Panc1 (cell line): Measurements from ENCODE around the gene PTPDC1. TPM values are rescaled to one million over a fixed set of nuclear protein-coding genes. Genes with fewer than 3 reads are reported as not detected.
A peak's percentile ranks its signal among the peaks of the same experiment; 100 is the strongest.

Experiments
- ATAC-seq: fragments of 200-7000 bp; cut with Tn5 transposase; 2 replicates; pipeline ENCODE4 v1.9.1; 2020; ENCODE audit warnings: mild to moderate bottlenecking, moderate library complexity
- BruUV-seq: library from RNA; stranded (reverse); fragments of 400-500 nt; replicated peaks from 2 replicates; lab custom pipeline; 2021; lab: Mats Ljungman, UMichigan
- CTCF ChIA-PET: fragments of 300-600 bp; sonication (Branson Sonifier 250); formaldehyde crosslinking; loops from one replicate; lab custom pipeline; 2022; ENCODE audit warnings: antibody characterized with exemption; lab: Charles Lee
- POLR2A ChIA-PET: fragments of 300-600 bp; sonication (Branson Sonifier 250); formaldehyde crosslinking; loops from one replicate; lab custom pipeline; 2022; ENCODE audit warnings: antibody characterized with exemption; lab: Charles Lee
- DNase-seq: peaks from one replicate; pipeline ENCODE4 v3.0.0-alpha.2; 2010; ENCODE audit warnings: low read depth, low spot score
- H3K27ac ChIP-seq: 2 replicates; pipeline ENCODE4 v1.5.1; 2011; ENCODE audit warnings: mild to moderate bottlenecking, low read length, inconsistent platforms
- H3K27me3 ChIP-seq: fragments of 200-500 bp; sonication (Bioruptor generic); 2 replicates; pipeline ENCODE4 v1.6.0; 2014; ENCODE audit warnings: low read length, inconsistent platforms; ENCODE audit not compliant: control insufficient read depth, insufficient read depth
- H3K36me3 ChIP-seq: fragments of 200-500 bp; sonication (Bioruptor generic); 2 replicates; pipeline ENCODE4 v1.5.1; 2014; ENCODE audit warnings: inconsistent platforms, mild to moderate bottlenecking, low read length, moderate library complexity; ENCODE audit not compliant: control insufficient read depth, insufficient read depth
- H3K4me1 ChIP-seq: 2 replicates; pipeline ENCODE4 v1.5.1; 2011; ENCODE audit warnings: inconsistent platforms, mild to moderate bottlenecking, low read length, moderate library complexity; ENCODE audit not compliant: control insufficient read depth, insufficient read depth
- H3K4me3 ChIP-seq, 2 experiments: 2 replicates each; pipeline ENCODE4 v1.5.1; 2011 to 2012; ENCODE audit warnings: low read depth in 2 of 2, low read length in 2 of 2, mild to moderate bottlenecking in 2 of 2, inconsistent platforms in 1 of 2, moderate library complexity in 1 of 2
- H3K9me3 ChIP-seq: fragments of 200-500 bp; sonication (Bioruptor generic); 2 replicates; pipeline ENCODE4 v1.5.1; 2014; ENCODE audit warnings: low read depth, mild to moderate bottlenecking, inconsistent platforms, low read length, moderate library complexity; ENCODE audit not compliant: control insufficient read depth, insufficient read depth
- CTCF ChIP-seq: fragments of 450-650 bp; IDR thresholded peaks from 2 replicates; pipeline ENCODE4 v1.5.1; 2017; ENCODE audit warnings: mild to moderate bottlenecking
- POLR2AphosphoS5 ChIP-seq: IDR thresholded peaks from 2 replicates; pipeline ENCODE4 v1.6.1; 2012; ENCODE audit warnings: mild to moderate bottlenecking, low read depth, low read length, moderate library complexity
- REST ChIP-seq, 2 experiments: IDR thresholded peaks; 2 replicates each; pipeline ENCODE4 v1.6.1; 2011 to 2012; ENCODE audit warnings: low read depth in 2 of 2, control low read depth in 1 of 2, low read length in 1 of 2, mild to moderate bottlenecking in 1 of 2, moderate library complexity in 1 of 2; ENCODE audit not compliant: insufficient read depth in 1 of 2
- SIN3A ChIP-seq: IDR thresholded peaks from 2 replicates; pipeline ENCODE4 v1.6.1; 2012; ENCODE audit warnings: low read depth, mild to moderate bottlenecking, low read length, moderate library complexity, borderline replicate concordance; ENCODE audit not compliant: insufficient read depth
- TCF7L2 ChIP-seq: IDR thresholded peaks from 2 replicates; pipeline ENCODE4 v1.6.1; 2011; ENCODE audit warnings: mild to moderate bottlenecking, low read depth, low read length, inconsistent platforms
- in situ Hi-C: cut with HindIII; loops from 2 replicates; pipeline ENCODE4 v1.10.0; 2016; ENCODE audit warnings: low sequenced_read_pairs, low pct_unique_long_range_greater_than_20kb
- intact Hi-C: fragments of 100-400 bp; cut with micrococcal nuclease; formaldehyde crosslinking; loops from one replicate; pipeline ENCODE4 v1.10.0; 2022; ENCODE audit not compliant: unreplicated experiment
- total RNA-seq: library from RNA; stranded (reverse); gene quantifications from one replicate; pipeline ENCODE4 v1.2.1, GENCODE V29; 2021; ENCODE audit not compliant: unreplicated experiment

PTPDC1 gene
- total RNA-seq, 1 experiment from 2014 or later, result 10.6 TPM

GRCh38 chr9:94153905-94154304 lies 69.6 kb downstream of the PTPDC1 start:
- Histone ChIP-seq H3K4me1 (peaks cover 12% of the 10 kb centered on the region), H3K36me3 (no peaks in the 10 kb centered on the region), H3K9me3 (no peaks in the 10 kb centered on the region), H3K27ac (no peak overlapping the region), H3K4me3 (no peak overlapping the region), H3K27me3 (no peaks in the 10 kb centered on the region)
- no TSS peak for BruUV-seq
- no peak for DNase-seq
- ATAC-seq, result no peak
- ChIA-PET POLR2A (no interaction called here), CTCF (no interaction called here)
- intact Hi-C loops (no loop called here), in situ Hi-C loops (no loop called here)
- TF ChIP-seq POLR2AphosphoS5, result no peak
- no peak for TF ChIP-seq CTCF
- no peak for TF ChIP-seq REST (IDR thresholded peaks at IDR 0.05; ENCODE audit: insufficient read depth in 1 of 2, low read depth in 2 of 2, low read length in 1 of 2)
- no peak for TF ChIP-seq SIN3A
- no peak for TF ChIP-seq TCF7L2

DNA sequence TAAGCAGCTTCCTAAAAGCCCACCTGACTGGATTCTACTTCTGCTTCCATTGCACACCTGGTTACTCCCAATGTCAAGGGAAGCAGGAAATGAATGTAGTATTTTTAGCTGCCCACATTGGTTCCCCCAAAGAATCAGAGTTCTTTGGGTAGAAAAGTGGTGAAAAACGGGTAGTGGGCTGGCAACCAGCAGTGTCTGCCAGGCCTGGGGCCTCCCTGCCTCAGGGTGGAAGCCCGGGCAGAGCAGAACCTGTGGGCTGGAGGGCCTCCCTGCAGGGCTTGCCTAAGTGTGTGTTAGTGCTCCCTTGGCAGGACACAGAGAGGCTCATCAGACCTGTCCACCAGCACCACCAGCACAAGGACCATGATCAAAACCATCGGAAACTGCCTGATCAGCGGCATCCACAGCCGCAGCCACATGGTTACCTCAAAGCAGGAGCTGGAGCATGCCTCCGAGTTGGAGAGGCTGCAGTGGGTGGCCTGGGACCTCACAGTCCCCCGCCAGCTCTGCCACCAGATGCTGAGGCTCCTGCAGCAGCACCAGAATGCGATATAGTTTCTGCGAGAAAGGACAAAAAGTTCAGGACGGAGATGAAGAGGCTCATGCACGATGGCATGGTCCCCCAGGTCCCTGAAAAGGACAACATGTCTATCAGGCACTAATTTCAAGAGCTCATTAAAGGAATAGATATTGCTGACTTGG lies 72.2 kb downstream of the PTPDC1 start:
- ChIA-PET POLR2A (interaction anchor here (1.5 kb wide), 1 partner anchor 10 kb away, joined by 7 read pairs; no protein-coding TSS in a partner anchor), CTCF (no interaction called here)
- no TSS peak for BruUV-seq
- Histone ChIP-seq H3K4me1 (peaks cover 12% of the 10 kb centered on the region), H3K4me3 (no peak overlapping the region), H3K36me3 (no peaks in the 10 kb centered on the region), H3K27me3 (no peaks in the 10 kb centered on the region), H3K27ac (peak overlapping the region; percentile 2; the same call in 1 of the 2 replicates), H3K9me3 (no peaks in the 10 kb centered on the region)
- intact Hi-C loops (no loop called here), in situ Hi-C loops (no loop called here)
- ATAC-seq, result peak; percentile 20; the same call in 1 of the 2 replicates
- TF ChIP-seq SIN3A (no peak), POLR2AphosphoS5 (no peak), TCF7L2 (no peak), CTCF (no peak), REST (IDR thresholded peaks at IDR 0.05; ENCODE audit: insufficient read depth in 1 of 2, low read depth in 2 of 2, low read length in 1 of 2) (no peak)
- DNase-seq, result no peak
